ENCODE data around the gene SQOR. TPM values are rescaled to one million over a fixed set of nuclear protein-coding genes. Genes with fewer than 3 reads are reported as not detected.

The SQOR gene
- total and polyA plus RNA-seq, 2 donors (not counting 1 experiment from before 2014, with no cell fraction given) = 25.6 to 29.1 TPM

- ATAC-seq (ENCODE audit: low read depth) = peak; percentile 86
- H2AFZ ChIP-seq (ENCODE audit: insufficient read depth, low read depth, low read length, poor library complexity, severe bottlenecking) = peak within 1 kb of the TSS; percentile 91
- POLR2A ChIA-PET = interaction anchor here (0.6 to 2.3 kb wide), 11 partner anchors 13 to 539 kb away, joined by 3 to 18 read pairs (median 6); partner anchors contain the start of genes SLC30A4 and SQOR
- no peaks in the 10 kb centered on the region for H3K27me3 Mint-ChIP-seq
- peaks cover 46% of the 10 kb centered on the region for H3K79me2 ChIP-seq (ENCODE audit: control insufficient read depth, insufficient read depth, low read length)
- peak within 1 kb of the TSS; percentile 100 for H3K27ac Mint-ChIP-seq
- H3K4me3 Mint-ChIP-seq = peak within 1 kb of the TSS; percentile 100
- H3K4me1 Mint-ChIP-seq = peaks cover 46% of the 10 kb centered on the region
- peaks cover 0 to 4% of the 10 kb centered on the region in 2 experiments for H3K36me3 ChIP-seq (replicated peaks in 1 of 2; ENCODE audit: control extremely low read depth in 1 of 2, control insufficient read depth in 1 of 2, extremely low read depth in 1 of 2, insufficient read depth in 2 of 2, low read length in 1 of 2)
- peaks cover 22 to 29% of the 10 kb centered on the region in 2 donors for H3K4me1 ChIP-seq (ENCODE audit: control insufficient read depth in 2 of 2, insufficient read depth in 2 of 2, low read length in 2 of 2)
- peak within 1 kb of the TSS; percentile 98 to 99 for H3K27ac ChIP-seq (ENCODE audit: low read length in 2 of 2)
- WGBS (ENCODE audit: insufficient coverage) = under 1% methylated on average over 59 of the region's 62 CpGs
- TF ChIP-seq EZH2 (IDR thresholded peaks at IDR 0.05; ENCODE audit: borderline replicate concordance, insufficient read depth, low read depth, low read length, poor library complexity, severe bottlenecking) (no peak), CTCF (IDR thresholded peaks at IDR 0.05) (no peak)
- H3K9ac ChIP-seq (ENCODE audit: low read length) = peak within 1 kb of the TSS; percentile 96
- peak within 1 kb of the TSS; percentile 64 to 98 (median 89) for H3K4me3 ChIP-seq (ENCODE audit: control extremely low read depth in 1 of 5, extremely low read depth in 1 of 5, insufficient read depth in 1 of 5, low read depth in 2 of 5, low read length in 4 of 5)
- peaks cover 7% of the 10 kb centered on the region for H4K20me1 ChIP-seq (ENCODE audit: control insufficient read depth, insufficient read depth, low read length, poor library complexity, severe bottlenecking)
- no peaks in the 10 kb centered on the region for H3K9me3 ChIP-seq (ENCODE audit: control extremely low read depth in 1 of 3, control insufficient read depth in 2 of 3, insufficient read depth in 1 of 3, low read length in 2 of 3)
- H3K9me3 Mint-ChIP-seq (ENCODE audit: insufficient read depth) = no peaks in the 10 kb centered on the region
- DNase-seq = peak; percentile 99
- H3K27me3 ChIP-seq (replicated peaks in 1 of 4; ENCODE audit: control extremely low read depth in 1 of 4, control insufficient read depth in 3 of 4, insufficient read depth in 4 of 4, low read length in 3 of 4) = no peaks in the 10 kb centered on the region
- CTCF ChIA-PET = interaction anchor here (0.6 to 6.0 kb wide), 18 partner anchors 15 to 469 kb away, joined by 3 to 64 read pairs (median 4); a partner anchor contains a TSS
- intact Hi-C loops (cut with micrococcal nuclease) = loop anchor here (1.0 to 2.0 kb wide), 5 partner anchors 27 to 386 kb away; partner anchors contain the start of genes SLC30A4 and SQOR
- peak within 1 kb of the TSS; percentile 75 for H3K4me2 ChIP-seq (replicated peaks; ENCODE audit: low read depth, low read length, poor library complexity, severe bottlenecking)
Measured at GRCh38 chr15:45587095-45587862, 47.5 kb upstream of the SQOR start, which contains the start of gene BLOC1S6. BLOC1S6 (plus strand) TSS chr15:45587379; CDS start chr15:45587444, 65 bp downstream.
